ENCODE measurements around the gene SCTR. TPM values are rescaled to one million over a fixed set of nuclear protein-coding genes. Genes with fewer than 3 reads are reported as not detected.

Gene SCTR
- total and polyA plus RNA-seq, 2 of the 8 experiments (the other 6 are each of a cell fraction or from before 2014, with no cell fraction given): 0.15 TPM; not detected in 1

- Histone ChIP-seq H2AK5ac (ENCODE audit: low read depth, low read length) (no peak overlapping the region), H3K4me2 (ENCODE audit: insufficient read depth in 1 of 2, low read depth in 2 of 2, low read length in 2 of 2) (no peak overlapping the region), H3K27ac (ENCODE audit: low read depth, low read length) (no peak overlapping the region), H2BK120ac (replicated peaks; ENCODE audit: low read depth, low read length) (no peak overlapping the region), H3K27me3 (replicated peaks in 1 of 4; ENCODE audit: control insufficient read depth in 3 of 4, extremely low read depth in 1 of 4, insufficient read depth in 3 of 4, low read length in 3 of 4) (peaks cover 0 to 3% (median 0%) of the 10 kb centered on the region in 4 experiments; a peak in 3 of 7 replicates), H3K9me3 (ENCODE audit: insufficient read depth in 2 of 2, low read depth in 1 of 2, low read length in 1 of 2) (peaks cover 10 to 15% of the 10 kb centered on the region in 2 experiments; a peak in 3 of 4 replicates), H3K4me3 (ENCODE audit: extremely low read depth in 1 of 4, insufficient read depth in 2 of 4, low read depth in 3 of 4, low read length in 4 of 4) (no peak overlapping the region), H3K14ac (ENCODE audit: insufficient read length) (no peak overlapping the region), H4K91ac (replicated peaks; ENCODE audit: insufficient read length, low read length) (no peak overlapping the region), H3K36me3 (ENCODE audit: control insufficient read depth in 2 of 4, insufficient read depth in 4 of 4, low read length in 3 of 4) (no peaks in the 10 kb centered on the region), H4K20me1 (replicated peaks in 1 of 2; ENCODE audit: control insufficient read depth in 1 of 2, insufficient read depth in 2 of 2, low read length in 2 of 2) (no peaks in the 10 kb centered on the region), H3K4ac (replicated peaks; ENCODE audit: insufficient read length, low read depth, low read length) (no peak overlapping the region), H3K23ac (ENCODE audit: insufficient read length) (no peak overlapping the region), H2AFZ (ENCODE audit: low read length) (no peak overlapping the region), H3K4me1 (replicated peaks in 1 of 4; ENCODE audit: control insufficient read depth in 3 of 4, insufficient read depth in 4 of 4, low read length in 3 of 4) (peaks cover 0 to 8% (median 0%) of the 10 kb centered on the region in 4 experiments; a peak in 3 of 7 replicates), H3K23me2 (ENCODE audit: low read depth, low read length) (0 out of 2 replicates have a peak, but pooled peaks cover 1% of the 10 kb centered on the region), H4K5ac (ENCODE audit: insufficient read length, low read depth, low read length) (no peak overlapping the region), H3K18ac (ENCODE audit: extremely low read depth, low read length) (no peak overlapping the region), H3K79me1 (ENCODE audit: low read depth, low read length) (no peaks in the 10 kb centered on the region), H3K79me2 (ENCODE audit: control insufficient read depth in 1 of 2, insufficient read depth in 2 of 2, low read length in 2 of 2) (no peaks in the 10 kb centered on the region), H2BK12ac (ENCODE audit: low read depth, low read length) (no peak overlapping the region), H3K9ac (replicated peaks in 1 of 4; ENCODE audit: extremely low read depth in 1 of 4, low read depth in 3 of 4, low read length in 3 of 4) (no peak overlapping the region), H3K56ac (replicated peaks; ENCODE audit: insufficient read length, low read depth, low read length) (no peak overlapping the region), H2BK15ac (ENCODE audit: low read length) (no peak overlapping the region), H2BK5ac (ENCODE audit: low read depth, low read length) (no peak overlapping the region), H2BK20ac (ENCODE audit: low read length) (no peak overlapping the region), H4K8ac (ENCODE audit: extremely low read depth, insufficient read depth, low read length) (no peak overlapping the region)
- CTCF ChIA-PET (ENCODE audit: partially characterized antibody): interaction anchor here (0.9 to 1.4 kb wide), 4 partner anchors 10 to 62 kb away, joined by 3 to 10 read pairs (median 3); no protein-coding TSS in a partner anchor
- DNase-seq (ENCODE audit: low read depth in 1 of 2, low spot score in 2 of 2) (no peak), FAIRE-seq (no peak)
- no peak for TF ChIP-seq ATF2 (IDR thresholded peaks at IDR 0.05; ENCODE audit: low read length)
- no peak for TF ChIP-seq EP300 (IDR thresholded peaks at IDR 0.05; ENCODE audit: borderline replicate concordance in 1 of 2, low read depth in 2 of 2, low read length in 2 of 2)
- no peak for TF ChIP-seq CREB1 (IDR thresholded peaks at IDR 0.05)
- TF ChIP-seq KDM1A (IDR thresholded peaks at IDR 0.05; ENCODE audit: borderline replicate concordance, low read length): no peak
- no peak for TF ChIP-seq CBX8 (IDR thresholded peaks at IDR 0.05; ENCODE audit: borderline replicate concordance, low read depth, low read length)
- POLR2A ChIA-PET (ENCODE audit: partially characterized antibody): interaction anchor here (0.8 kb wide), 1 partner anchor 9 kb away, joined by 3 read pairs; no protein-coding TSS in a partner anchor
- 74% methylated on average over 2 of the region's 2 CpGs; no CpG with 5 or more reads in 1 of the 2 experiments for WGBS, 2 experiments (ENCODE audit: extremely low coverage in 1 of 2, insufficient coverage in 1 of 2, insufficient read length in 1 of 2, insufficient replicate concordance in 2 of 2, low coverage in 1 of 2, low lambda C conversion rate in 2 of 2, missing lambda C conversion rate in 1 of 2)
Observed at GRCh38 chr2:119423811-119424210, 100.5 kb downstream of the SCTR start.

Measured in H1 (cell line).